Epithelial cell of esophagus (primary cell): ENCODE data around the gene IPO5.

Experiments used
- DNase-seq: peaks from one replicate; pipeline ENCODE4 v3.0.0; 2010; ENCODE audit warnings: low read depth
- H3K4me3 ChIP-seq: 2 replicates; pipeline ENCODE4 v1.5.1; 2011; ENCODE audit warnings: mild to moderate bottlenecking, low read length, control low read depth
- TF ChIP-seq, protein P1 (sequence below): IDR thresholded peaks from 2 replicates; pipeline ENCODE4 v1.5.1; 2011; ENCODE audit warnings: low read depth, mild to moderate bottlenecking, low read length, control low read depth, inconsistent platforms; ENCODE audit not compliant: insufficient read depth; ENCODE audit errors: missing control alignments

IPO5 gene

DNA sequence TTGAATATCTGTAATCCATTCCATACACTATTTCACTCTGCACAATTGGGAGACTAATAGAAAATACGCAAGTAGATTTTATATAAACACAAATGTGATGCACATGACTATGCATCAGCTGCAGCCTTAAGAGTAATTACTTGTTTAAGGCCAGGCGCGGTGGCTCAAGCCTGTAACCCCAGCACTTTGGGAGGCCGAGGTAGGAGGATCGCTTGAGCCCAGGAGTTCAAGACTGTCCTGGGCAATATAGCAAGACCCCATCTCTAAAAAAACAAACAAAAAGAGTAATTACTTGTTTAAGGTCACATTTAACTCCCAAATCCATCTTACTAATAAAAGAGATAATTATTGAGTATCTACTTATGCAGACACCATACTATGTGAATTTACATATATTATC lies 18.0 kb downstream of the IPO5 start:
- DNase-seq, result no peak
- TF ChIP-seq, protein P1, sequence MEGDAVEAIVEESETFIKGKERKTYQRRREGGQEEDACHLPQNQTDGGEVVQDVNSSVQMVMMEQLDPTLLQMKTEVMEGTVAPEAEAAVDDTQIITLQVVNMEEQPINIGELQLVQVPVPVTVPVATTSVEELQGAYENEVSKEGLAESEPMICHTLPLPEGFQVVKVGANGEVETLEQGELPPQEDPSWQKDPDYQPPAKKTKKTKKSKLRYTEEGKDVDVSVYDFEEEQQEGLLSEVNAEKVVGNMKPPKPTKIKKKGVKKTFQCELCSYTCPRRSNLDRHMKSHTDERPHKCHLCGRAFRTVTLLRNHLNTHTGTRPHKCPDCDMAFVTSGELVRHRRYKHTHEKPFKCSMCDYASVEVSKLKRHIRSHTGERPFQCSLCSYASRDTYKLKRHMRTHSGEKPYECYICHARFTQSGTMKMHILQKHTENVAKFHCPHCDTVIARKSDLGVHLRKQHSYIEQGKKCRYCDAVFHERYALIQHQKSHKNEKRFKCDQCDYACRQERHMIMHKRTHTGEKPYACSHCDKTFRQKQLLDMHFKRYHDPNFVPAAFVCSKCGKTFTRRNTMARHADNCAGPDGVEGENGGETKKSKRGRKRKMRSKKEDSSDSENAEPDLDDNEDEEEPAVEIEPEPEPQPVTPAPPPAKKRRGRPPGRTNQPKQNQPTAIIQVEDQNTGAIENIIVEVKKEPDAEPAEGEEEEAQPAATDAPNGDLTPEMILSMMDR, result no peak
- H3K4me3 ChIP-seq, result no peak overlapping the region

DNA sequence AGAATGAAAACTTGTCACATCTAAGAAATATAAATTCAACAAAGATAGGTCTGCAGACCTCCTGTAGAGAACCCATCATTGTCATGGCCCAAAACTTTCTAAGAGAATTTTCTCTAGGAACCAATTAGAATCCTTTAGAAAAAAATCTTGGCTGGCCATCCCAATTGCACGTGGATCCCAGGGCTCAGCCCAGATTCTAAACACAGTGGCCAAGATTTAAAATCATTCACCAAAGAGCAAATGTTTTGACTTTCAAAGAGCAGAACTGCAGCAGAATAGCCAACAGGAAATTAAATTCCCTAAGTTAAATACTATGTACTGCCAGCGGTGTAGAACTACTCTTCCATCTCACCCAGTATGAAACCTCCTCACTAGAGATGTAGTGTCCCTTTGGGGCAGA lies 21.3 kb downstream of the IPO5 start:
- H3K4me3 ChIP-seq, result no peak overlapping the region
- DNase-seq, result no peak
- TF ChIP-seq, protein P1, result no peak

DNA sequence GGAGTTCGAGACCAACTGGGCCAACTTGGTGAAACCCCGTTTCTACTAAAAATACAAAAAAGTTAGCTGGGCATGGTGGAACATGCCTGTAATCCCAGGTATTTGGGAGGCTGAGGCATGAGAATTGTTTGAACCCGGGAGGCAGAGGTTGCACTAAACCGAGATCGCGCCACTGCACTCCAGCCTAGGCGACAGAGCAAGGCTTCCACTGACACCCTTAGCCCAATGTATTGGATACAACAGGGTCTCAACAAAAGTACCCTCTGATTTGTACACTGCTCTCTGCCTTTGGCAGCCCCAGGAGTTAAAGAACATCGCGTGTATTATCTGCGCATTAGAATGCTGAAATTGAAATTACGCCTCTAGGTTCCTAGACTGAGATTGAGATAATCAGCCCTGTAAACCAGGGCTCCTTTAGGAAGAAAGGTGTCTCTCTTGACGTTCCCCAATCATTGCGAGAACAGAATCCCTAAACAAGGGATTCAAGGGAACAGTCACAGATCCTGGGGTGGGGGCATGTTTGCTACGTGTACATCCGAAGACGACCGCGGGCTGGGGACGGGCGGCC lies 21.9 kb downstream of the IPO5 start:
- DNase-seq, result no peak
- peak overlapping the region; percentile 71 for H3K4me3 ChIP-seq
- TF ChIP-seq, protein P1, result no peak

DNA sequence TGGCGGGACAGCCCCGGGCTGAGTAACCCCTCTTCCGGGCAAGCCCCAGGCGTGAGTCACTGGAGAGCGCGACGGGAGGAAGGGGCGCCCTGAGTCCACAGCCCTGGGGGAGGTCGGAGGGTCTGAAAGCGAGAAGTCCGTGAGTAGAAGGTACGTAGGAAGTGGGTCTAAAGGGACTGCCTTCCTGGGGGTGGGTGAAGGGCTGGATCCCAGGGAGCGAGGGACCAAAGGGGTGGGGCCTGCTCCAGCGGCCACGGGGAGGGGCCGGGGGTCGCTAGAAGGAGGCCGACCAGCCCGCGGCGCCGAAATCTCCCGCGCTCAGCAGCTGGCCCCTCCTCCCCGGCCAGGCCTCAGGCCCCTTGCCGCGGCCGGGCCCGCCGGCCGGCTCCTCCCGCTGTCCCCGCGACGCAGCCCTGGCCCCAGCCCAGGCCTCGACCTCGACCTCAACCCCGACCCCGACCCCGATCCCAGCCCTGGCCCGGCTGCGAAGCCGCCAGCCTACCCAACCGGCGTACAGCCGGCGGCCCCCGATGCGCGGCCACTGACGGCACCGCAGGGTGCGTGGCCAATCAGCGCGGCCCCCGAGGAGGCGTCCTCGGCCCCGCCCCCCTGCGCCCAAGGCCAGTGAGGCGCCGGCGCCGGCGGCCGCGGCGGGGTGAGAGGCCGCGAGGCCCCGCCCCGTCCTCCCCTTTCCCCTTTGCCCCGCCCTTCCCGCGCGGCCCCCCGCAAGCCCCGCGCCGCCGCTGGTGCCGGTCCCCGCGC lies 22.6 kb downstream of the IPO5 start:
- DNase-seq, result peak; percentile 87
- H3K4me3 ChIP-seq, result peak overlapping the region; percentile 90
- TF ChIP-seq, protein P1, result no peak

DNA sequence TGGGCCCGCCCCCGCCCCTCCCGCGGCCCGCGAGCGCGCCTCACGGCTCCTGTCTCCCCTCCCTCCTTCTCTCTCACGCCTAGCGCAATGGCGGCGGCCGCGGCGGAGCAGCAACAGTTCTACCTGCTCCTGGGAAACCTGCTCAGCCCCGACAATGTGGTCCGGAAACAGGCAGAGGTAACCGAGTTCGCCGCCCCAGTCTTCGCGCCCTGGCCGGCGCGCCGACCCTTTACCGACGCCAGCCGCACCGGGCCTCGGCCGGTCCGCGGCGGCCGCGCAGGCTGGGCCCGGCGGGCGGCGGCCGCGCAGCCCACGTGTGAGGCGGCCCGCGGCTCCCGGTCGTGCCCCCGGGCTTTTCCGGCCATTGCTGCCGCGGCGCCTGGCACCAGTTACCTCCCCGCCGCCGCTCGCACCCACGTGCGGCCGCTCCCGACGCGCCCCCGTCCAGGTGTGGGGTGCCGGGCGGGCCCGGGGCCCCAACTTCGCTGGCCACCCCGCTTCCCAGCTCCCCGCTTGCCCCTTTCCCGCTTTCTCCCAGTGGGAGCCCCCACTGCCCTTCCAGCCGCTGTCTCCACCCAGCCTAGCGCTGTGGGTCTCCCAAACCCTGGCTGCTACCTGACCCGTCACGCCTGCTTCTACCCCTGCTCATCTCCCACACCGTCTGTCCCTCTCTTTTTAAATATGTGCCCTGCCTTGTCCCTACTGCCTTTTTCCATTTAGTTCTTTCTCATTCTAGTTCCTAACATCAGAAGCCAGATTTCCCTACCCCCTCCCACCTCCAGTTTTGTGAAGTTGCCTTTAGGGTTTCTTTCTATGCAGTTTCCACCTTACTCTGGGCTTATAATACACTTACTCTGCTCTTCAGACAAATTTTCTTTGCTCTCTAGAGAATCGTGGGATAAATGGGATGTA lies 23.4 kb downstream of the IPO5 start:
- DNase-seq, result peak; percentile 15
- peak overlapping the region; percentile 90 for H3K4me3 ChIP-seq
- TF ChIP-seq, protein P1, result no peak

DNA sequence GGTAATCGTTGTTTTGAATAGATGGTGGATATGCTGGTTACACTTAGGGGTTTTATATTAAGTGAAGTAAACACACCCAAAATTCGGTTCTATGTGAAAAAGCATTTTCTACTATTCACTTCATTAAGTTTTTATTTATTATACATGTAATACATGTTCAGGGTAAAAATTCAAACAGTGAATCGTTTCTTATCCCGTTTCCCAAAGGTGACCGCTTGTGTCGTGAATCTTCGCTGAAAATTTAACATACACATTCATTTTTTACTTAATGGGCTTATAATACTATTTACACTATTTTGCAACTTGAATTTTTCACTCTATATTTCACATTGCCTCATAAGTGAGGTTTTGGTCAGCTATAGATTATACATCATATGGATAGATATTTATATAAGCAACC lies 24.5 kb downstream of the IPO5 start:
- peak overlapping the region; percentile 90 for H3K4me3 ChIP-seq
- peak; percentile 6 for DNase-seq
- TF ChIP-seq, protein P1, result no peak
